Measurements from ENCODE around the gene LITAFD.
"Not testable (repeated sequence)": the region's sequence is repeated elsewhere in the genome, so short reads cannot be mapped to it uniquely, and the experiment has no call there.

The LITAFD gene

DNA sequence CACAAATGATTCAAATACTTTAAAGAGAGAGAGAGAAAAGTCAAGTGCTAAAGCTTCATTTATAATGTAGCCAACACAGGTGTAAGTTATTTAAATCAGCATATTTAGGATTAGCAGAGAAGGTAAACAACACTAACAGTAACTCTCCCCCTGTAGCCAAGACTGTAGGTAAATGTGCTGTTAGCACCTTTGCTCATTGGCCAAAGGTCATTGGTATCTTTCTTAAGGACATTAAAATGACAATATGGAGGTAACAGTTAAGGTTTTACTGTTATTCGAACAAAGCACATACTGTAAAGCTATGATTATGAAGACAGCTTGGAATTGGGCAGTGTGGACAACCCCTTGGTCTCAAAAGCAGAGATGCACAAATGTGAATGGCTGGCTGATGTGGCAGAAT is 28.7 kb downstream of the LITAFD start:
- H3K36me3 ChIP-seq (ENCODE audit: control insufficient read depth, insufficient read depth, low read length) = peaks cover 6% of the 10 kb centered on the region
- H3K27me3 ChIP-seq (ENCODE audit: insufficient read depth, low read length, poor library complexity) = no peaks in the 10 kb centered on the region
- peaks cover 11% of the 10 kb centered on the region for H3K79me1 ChIP-seq (ENCODE audit: low read length)
- H3K4me1 ChIP-seq (ENCODE audit: control insufficient read depth, low read depth, low read length) = peaks cover 10% of the 10 kb centered on the region
- no peak overlapping the region for H3K4ac ChIP-seq (ENCODE audit: low read depth, low read length)
- H4K5ac ChIP-seq (ENCODE audit: low read length) = no peak overlapping the region
- no peak for DNase-seq
- no peak overlapping the region for H3K9ac ChIP-seq (ENCODE audit: low read length)
- H3K4me2 ChIP-seq (ENCODE audit: low read length) = no peak overlapping the region
- peaks cover 2% of the 10 kb centered on the region for H3K79me2 ChIP-seq (ENCODE audit: control insufficient read depth, insufficient read depth, low read length)
- H2BK5ac ChIP-seq (ENCODE audit: low read length) = no peak overlapping the region
- no peak overlapping the region for H2BK15ac ChIP-seq (replicated peaks; ENCODE audit: low read depth)
- no peak overlapping the region for H3K23ac ChIP-seq (ENCODE audit: low read length)
- H4K8ac ChIP-seq (ENCODE audit: low read depth, low read length) = no peak overlapping the region
- H3K27ac ChIP-seq (ENCODE audit: low read depth, low read length) = no peak overlapping the region
- no peak overlapping the region for H2AK5ac ChIP-seq (ENCODE audit: low read length)
- WGBS (ENCODE audit: extremely low coverage, insufficient coverage, low lambda C conversion rate) = no CpG with 5 or more reads among the region's 1 CpG
- no peak overlapping the region for H3K18ac ChIP-seq (ENCODE audit: low read length)
- no peak overlapping the region for H3K56ac ChIP-seq (ENCODE audit: low read length)
- H3K4me3 ChIP-seq (ENCODE audit: low read length) = no peak overlapping the region
- no peak overlapping the region for H2BK120ac ChIP-seq (ENCODE audit: low read depth, low read length)

DNA sequence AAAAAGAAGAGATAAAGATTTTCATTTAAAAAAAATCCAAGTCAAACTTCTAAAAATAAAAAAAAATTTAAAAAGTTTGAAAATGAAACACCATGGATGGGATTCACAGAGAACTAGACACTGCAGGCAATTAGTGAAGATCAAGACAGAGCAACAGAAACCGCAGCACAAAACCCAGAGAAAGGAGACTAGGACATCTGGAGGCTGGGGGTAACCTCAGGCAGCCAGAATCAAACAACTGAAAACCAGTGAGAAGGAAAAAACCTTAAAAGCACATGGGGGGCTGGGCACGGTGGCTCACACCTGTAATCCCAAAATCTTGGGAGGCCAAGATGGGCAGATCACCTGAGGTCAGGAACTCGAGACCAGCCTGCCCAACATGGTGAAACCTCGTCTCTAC is 30.6 kb downstream of the LITAFD start:
- no peak overlapping the region for H3K4ac ChIP-seq (ENCODE audit: low read depth, low read length)
- no peak overlapping the region for H3K4me2 ChIP-seq (ENCODE audit: low read length)
- no peak overlapping the region for H3K9ac ChIP-seq (ENCODE audit: low read length)
- H3K36me3 ChIP-seq (ENCODE audit: control insufficient read depth, insufficient read depth, low read length) = peaks cover 8% of the 10 kb centered on the region
- no peak overlapping the region for H3K18ac ChIP-seq (ENCODE audit: low read length)
- H3K4me3 ChIP-seq (ENCODE audit: low read length) = no peak overlapping the region
- no peak overlapping the region for H2BK5ac ChIP-seq (ENCODE audit: low read length)
- H4K5ac ChIP-seq (ENCODE audit: low read length) = no peak overlapping the region
- H3K79me2 ChIP-seq (ENCODE audit: control insufficient read depth, insufficient read depth, low read length) = peaks cover 2% of the 10 kb centered on the region
- H3K23ac ChIP-seq (ENCODE audit: low read length) = no peak overlapping the region
- no peak overlapping the region for H2AK5ac ChIP-seq (ENCODE audit: low read length)
- H4K8ac ChIP-seq (ENCODE audit: low read depth, low read length) = no peak overlapping the region
- no peak overlapping the region for H2BK120ac ChIP-seq (ENCODE audit: low read depth, low read length)
- no peaks in the 10 kb centered on the region for H3K27me3 ChIP-seq (ENCODE audit: insufficient read depth, low read length, poor library complexity)
- no peak overlapping the region for H3K27ac ChIP-seq (ENCODE audit: low read depth, low read length)
- no peak overlapping the region for H3K56ac ChIP-seq (ENCODE audit: low read length)
- H3K4me1 ChIP-seq (ENCODE audit: control insufficient read depth, low read depth, low read length) = peaks cover 10% of the 10 kb centered on the region
- no CpG with 5 or more reads among the region's 4 CpGs for WGBS (ENCODE audit: extremely low coverage, insufficient coverage, low lambda C conversion rate)
- no peak for DNase-seq
- peaks cover 11% of the 10 kb centered on the region for H3K79me1 ChIP-seq (ENCODE audit: low read length)
- H2BK15ac ChIP-seq (replicated peaks; ENCODE audit: low read depth) = no peak overlapping the region

DNA sequence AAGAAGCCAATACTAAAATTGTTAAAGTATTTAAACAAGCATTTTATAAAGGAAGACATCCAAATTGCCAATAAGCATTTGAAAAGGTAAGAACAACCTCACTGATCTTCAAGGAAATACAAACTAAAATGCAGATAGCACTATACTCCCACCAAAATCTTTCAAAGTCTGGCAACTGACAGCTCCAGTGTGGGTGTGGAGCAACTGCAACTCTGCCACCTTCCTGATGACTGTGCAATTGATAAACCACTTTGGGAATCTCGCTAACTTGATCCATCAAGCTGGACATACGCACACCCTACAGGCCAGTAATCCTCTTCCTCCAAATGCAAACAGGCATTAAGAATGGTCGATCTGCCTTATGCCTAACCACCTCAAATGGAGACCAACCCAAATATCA is 31.9 kb downstream of the LITAFD start:
- H3K18ac ChIP-seq (ENCODE audit: low read length) = no peak overlapping the region
- no peak overlapping the region for H2AK5ac ChIP-seq (ENCODE audit: low read length)
- H3K4me1 ChIP-seq (ENCODE audit: control insufficient read depth, low read depth, low read length) = peaks cover 7% of the 10 kb centered on the region
- H2BK15ac ChIP-seq (replicated peaks; ENCODE audit: low read depth) = no peak overlapping the region
- H3K79me2 ChIP-seq (ENCODE audit: control insufficient read depth, insufficient read depth, low read length) = peaks cover 6% of the 10 kb centered on the region
- H3K4me3 ChIP-seq (ENCODE audit: low read length) = no peak overlapping the region
- DNase-seq = no peak
- no peaks in the 10 kb centered on the region for H3K27me3 ChIP-seq (ENCODE audit: insufficient read depth, low read length, poor library complexity)
- no peak overlapping the region for H4K8ac ChIP-seq (ENCODE audit: low read depth, low read length)
- no peak overlapping the region for H3K4me2 ChIP-seq (ENCODE audit: low read length)
- no peak overlapping the region for H2BK5ac ChIP-seq (ENCODE audit: low read length)
- peaks cover 14% of the 10 kb centered on the region for H3K79me1 ChIP-seq (ENCODE audit: low read length)
- H3K4ac ChIP-seq (ENCODE audit: low read depth, low read length) = no peak overlapping the region
- H3K36me3 ChIP-seq (ENCODE audit: control insufficient read depth, insufficient read depth, low read length) = peaks cover 14% of the 10 kb centered on the region
- WGBS (ENCODE audit: extremely low coverage, insufficient coverage, low lambda C conversion rate) = no CpG with 5 or more reads among the region's 3 CpGs
- H3K23ac ChIP-seq (ENCODE audit: low read length) = no peak overlapping the region
- H2BK120ac ChIP-seq (ENCODE audit: low read depth, low read length) = no peak overlapping the region
- no peak overlapping the region for H3K56ac ChIP-seq (ENCODE audit: low read length)
- H3K27ac ChIP-seq (ENCODE audit: low read depth, low read length) = no peak overlapping the region
- H3K9ac ChIP-seq (ENCODE audit: low read length) = no peak overlapping the region
- no peak overlapping the region for H4K5ac ChIP-seq (ENCODE audit: low read length)

DNA sequence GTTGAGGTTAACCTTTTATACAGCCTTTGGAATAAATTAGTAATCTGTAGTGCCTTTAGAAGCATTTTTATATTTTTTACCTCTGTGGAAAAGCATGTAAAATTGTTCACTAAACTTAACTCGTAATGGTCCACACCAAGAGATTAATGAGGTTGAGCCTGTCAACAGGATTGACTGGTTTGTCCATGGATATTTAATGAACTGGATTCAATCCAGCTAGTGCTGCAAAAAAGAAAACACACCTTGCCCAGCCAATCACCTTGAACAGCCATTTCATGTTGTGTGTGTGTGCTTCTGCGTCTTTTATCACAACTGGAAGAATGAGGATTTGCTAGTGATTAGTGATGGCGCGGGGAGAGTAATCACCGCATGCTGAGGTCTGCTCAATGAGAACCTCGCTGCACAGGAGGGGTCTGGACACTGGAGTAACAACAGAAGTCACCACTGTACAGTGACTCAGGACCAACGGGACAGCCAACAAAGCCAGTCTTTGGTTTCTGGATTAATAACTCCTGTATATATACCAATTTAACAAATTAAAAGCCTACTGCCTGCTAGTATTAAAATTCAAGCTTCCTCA is 33.7 kb downstream of the LITAFD start:
- H3K27me3 ChIP-seq (ENCODE audit: insufficient read depth, low read length, poor library complexity) = no peaks in the 10 kb centered on the region
- no peak overlapping the region for H3K9ac ChIP-seq (ENCODE audit: low read length)
- H3K18ac ChIP-seq (ENCODE audit: low read length) = no peak overlapping the region
- H3K4me3 ChIP-seq (ENCODE audit: low read length) = no peak overlapping the region
- H3K4ac ChIP-seq (ENCODE audit: low read depth, low read length) = no peak overlapping the region
- WGBS (ENCODE audit: extremely low coverage, insufficient coverage, low lambda C conversion rate) = no CpG with 5 or more reads among the region's 7 CpGs
- no peak overlapping the region for H3K23ac ChIP-seq (ENCODE audit: low read length)
- H2BK120ac ChIP-seq (ENCODE audit: low read depth, low read length) = no peak overlapping the region
- H2BK5ac ChIP-seq (ENCODE audit: low read length) = no peak overlapping the region
- peaks cover 13% of the 10 kb centered on the region for H3K79me1 ChIP-seq (ENCODE audit: low read length)
- H3K79me2 ChIP-seq (ENCODE audit: control insufficient read depth, insufficient read depth, low read length) = peaks cover 6% of the 10 kb centered on the region
- peaks cover 23% of the 10 kb centered on the region for H3K36me3 ChIP-seq (ENCODE audit: control insufficient read depth, insufficient read depth, low read length)
- no peak overlapping the region for H2BK15ac ChIP-seq (replicated peaks; ENCODE audit: low read depth)
- H3K4me1 ChIP-seq (ENCODE audit: control insufficient read depth, low read depth, low read length) = peaks cover 4% of the 10 kb centered on the region
- no peak overlapping the region for H2AK5ac ChIP-seq (ENCODE audit: low read length)
- no peak overlapping the region for H4K5ac ChIP-seq (ENCODE audit: low read length)
- H4K8ac ChIP-seq (ENCODE audit: low read depth, low read length) = no peak overlapping the region
- DNase-seq = no peak
- no peak overlapping the region for H3K56ac ChIP-seq (ENCODE audit: low read length)
- H3K27ac ChIP-seq (ENCODE audit: low read depth, low read length) = no peak overlapping the region
- no peak overlapping the region for H3K4me2 ChIP-seq (ENCODE audit: low read length)

DNA sequence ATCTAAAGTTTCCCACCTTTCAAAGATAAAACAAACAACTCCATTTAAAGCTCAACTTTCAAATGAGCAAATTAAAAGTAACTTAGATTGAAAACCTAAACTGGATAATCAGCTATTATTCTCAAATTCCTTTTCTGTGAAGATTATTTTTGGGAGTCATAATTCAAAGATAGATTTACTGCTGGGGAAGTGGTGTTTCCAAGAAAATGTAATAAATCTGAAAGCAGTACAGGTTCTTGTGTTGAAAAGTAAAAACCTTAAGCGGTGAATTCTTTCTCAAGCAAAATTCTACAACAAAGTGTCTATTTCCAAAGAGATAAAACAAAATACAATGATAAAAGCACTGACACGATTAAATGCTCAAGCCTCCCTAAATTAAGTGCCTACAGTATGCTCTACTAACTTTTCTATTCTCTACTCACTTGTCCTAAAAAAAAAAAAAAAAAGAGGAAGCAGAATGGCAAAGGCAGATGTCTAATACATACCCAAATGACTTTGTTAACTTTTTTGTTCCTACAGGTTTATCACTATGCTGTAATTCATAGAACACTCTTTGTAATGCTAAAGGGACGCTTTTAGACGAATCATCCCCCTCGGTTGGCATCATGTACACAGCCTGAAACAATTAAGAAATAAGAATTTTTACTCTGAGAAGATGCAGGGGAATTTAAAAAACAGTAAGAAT is 34.5 kb downstream of the LITAFD start:
- H2BK120ac ChIP-seq (ENCODE audit: low read depth, low read length) = no peak overlapping the region
- no CpG with 5 or more reads among the region's 5 CpGs for WGBS (ENCODE audit: extremely low coverage, insufficient coverage, low lambda C conversion rate)
- no peak overlapping the region for H3K23ac ChIP-seq (ENCODE audit: low read length)
- H3K56ac ChIP-seq (ENCODE audit: low read length) = no peak overlapping the region
- H3K79me1 ChIP-seq (ENCODE audit: low read length) = peaks cover 6% of the 10 kb centered on the region
- peaks cover 23% of the 10 kb centered on the region for H3K36me3 ChIP-seq (ENCODE audit: control insufficient read depth, insufficient read depth, low read length)
- no peak overlapping the region for H3K4me3 ChIP-seq (ENCODE audit: low read length)
- H3K4me2 ChIP-seq (ENCODE audit: low read length) = no peak overlapping the region
- H4K5ac ChIP-seq (ENCODE audit: low read length) = no peak overlapping the region
- H3K4ac ChIP-seq (ENCODE audit: low read depth, low read length) = no peak overlapping the region
- H2BK15ac ChIP-seq (replicated peaks; ENCODE audit: low read depth) = no peak overlapping the region
- no peak overlapping the region for H3K18ac ChIP-seq (ENCODE audit: low read length)
- no peak overlapping the region for H2BK5ac ChIP-seq (ENCODE audit: low read length)
- H3K9ac ChIP-seq (ENCODE audit: low read length) = no peak overlapping the region
- no peak overlapping the region for H2AK5ac ChIP-seq (ENCODE audit: low read length)
- no peaks in the 10 kb centered on the region for H3K27me3 ChIP-seq (ENCODE audit: insufficient read depth, low read length, poor library complexity)
- peaks cover 4% of the 10 kb centered on the region for H3K79me2 ChIP-seq (ENCODE audit: control insufficient read depth, insufficient read depth, low read length)
- no peak overlapping the region for H4K8ac ChIP-seq (ENCODE audit: low read depth, low read length)
- peaks cover 2% of the 10 kb centered on the region for H3K4me1 ChIP-seq (ENCODE audit: control insufficient read depth, low read depth, low read length)
- H3K27ac ChIP-seq (ENCODE audit: low read depth, low read length) = no peak overlapping the region
- DNase-seq = no peak

DNA sequence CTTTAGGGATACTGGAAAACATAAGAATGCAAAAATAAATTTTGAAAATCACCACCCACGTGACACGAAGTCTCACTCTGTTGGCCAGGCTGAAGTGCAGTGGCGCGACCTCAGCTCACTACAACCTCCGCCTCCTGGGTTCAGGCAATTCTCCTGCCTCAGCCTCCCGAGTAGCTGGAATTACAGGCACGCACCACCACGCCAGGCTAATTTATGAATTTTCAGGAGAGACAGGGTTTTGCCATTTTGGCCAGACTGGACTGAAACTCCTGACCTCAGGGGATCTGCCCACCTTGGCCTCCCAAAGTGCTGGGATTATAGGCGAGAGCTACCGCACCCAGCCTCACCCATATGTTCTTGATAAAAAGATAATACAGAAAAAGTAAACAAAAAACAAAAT is 35.2 kb downstream of the LITAFD start:
- H3K56ac ChIP-seq (ENCODE audit: low read length); H3K27me3 ChIP-seq (ENCODE audit: insufficient read depth, low read length, poor library complexity); H2BK5ac ChIP-seq (ENCODE audit: low read length); H3K4me2 ChIP-seq (ENCODE audit: low read length); H3K9ac ChIP-seq (ENCODE audit: low read length); H4K5ac ChIP-seq (ENCODE audit: low read length); H2AK5ac ChIP-seq (ENCODE audit: low read length); H3K79me2 ChIP-seq (ENCODE audit: control insufficient read depth, insufficient read depth, low read length); H2BK120ac ChIP-seq (ENCODE audit: low read depth, low read length); H3K27ac ChIP-seq (ENCODE audit: low read depth, low read length); H3K23ac ChIP-seq (ENCODE audit: low read length); H3K79me1 ChIP-seq (ENCODE audit: low read length); H4K8ac ChIP-seq (ENCODE audit: low read depth, low read length); H3K18ac ChIP-seq (ENCODE audit: low read length); H2BK15ac ChIP-seq (replicated peaks; ENCODE audit: low read depth); H3K4ac ChIP-seq (ENCODE audit: low read depth, low read length); H3K4me3 ChIP-seq (ENCODE audit: low read length); DNase-seq; H3K4me1 ChIP-seq (ENCODE audit: control insufficient read depth, low read depth, low read length): not testable (repeated sequence)
- WGBS (ENCODE audit: extremely low coverage, insufficient coverage, low lambda C conversion rate) = no CpG with 5 or more reads among the region's 10 CpGs
- H3K36me3 ChIP-seq (ENCODE audit: control insufficient read depth, insufficient read depth, low read length) = peaks cover 24% of the 10 kb centered on the region

Measured in mesendoderm (in vitro differentiated cells).